ENCODE measurements around the gene OTOF.
"Not testable (repeated sequence)": the region's sequence is repeated elsewhere in the genome, so short reads cannot be mapped to it uniquely, and the experiment has no call there.

OTOF gene

GRCh38 chr2:26479789-26480565 lies 2.1 kb upstream of the OTOF start:
- no peak for DNase-seq

GRCh38 chr2:26479131-26479788 lies 1.3 kb upstream of the OTOF start:
- DNase-seq, result no peak

- no peak for DNase-seq
These were observed 442 bp upstream of the OTOF start for GRCh38 chr2:26478366-26478765.

GRCh38 chr2:26477126-26477910 lies 606 bp downstream of the OTOF start:
- no peak for DNase-seq

GRCh38 chr2:26475832-26476501 lies 2.0 kb downstream of the OTOF start:
- no peak for DNase-seq

GRCh38 chr2:26475037-26475436 lies 2.9 kb downstream of the OTOF start:
- no peak for DNase-seq

GRCh38 chr2:26474261-26474785 lies 3.6 kb downstream of the OTOF start:
- no peak for DNase-seq

- DNase-seq, result no peak
These were observed 4.1 kb downstream of the OTOF start for GRCh38 chr2:26473796-26474195.

GRCh38 chr2:26472821-26473655 lies 4.9 kb downstream of the OTOF start:
- DNase-seq, result no peak

- DNase-seq, result no peak
These were observed 5.9 kb downstream of the OTOF start for GRCh38 chr2:26471766-26472706.

GRCh38 chr2:26471289-26471688 lies 6.6 kb downstream of the OTOF start:
- no peak for DNase-seq

GRCh38 chr2:26470601-26471260 lies 7.2 kb downstream of the OTOF start:
- DNase-seq, result no peak

GRCh38 chr2:26469955-26470354 lies 8.0 kb downstream of the OTOF start:
- DNase-seq, result no peak

GRCh38 chr2:26469092-26469710 lies 8.7 kb downstream of the OTOF start:
- DNase-seq, result peak; percentile 54 to 55

GRCh38 chr2:26468544-26468943 lies 9.4 kb downstream of the OTOF start:
- DNase-seq, result not testable (repeated sequence)

GRCh38 chr2:26466662-26467310 lies 11.1 kb downstream of the OTOF start:
- no peak for DNase-seq

- no peak for DNase-seq
These were observed 11.9 kb downstream of the OTOF start for GRCh38 chr2:26465981-26466471.

GRCh38 chr2:26465266-26465925 lies 12.5 kb downstream of the OTOF start:
- DNase-seq, result no peak
